Neuron (in vitro differentiated cells): ENCODE measurements around the gene PHYH.
"Not testable (repeated sequence)": the region's sequence is repeated elsewhere in the genome, so short reads cannot be mapped to it uniquely, and the experiment has no call there.

ENCODE experiments used
- H2AFZ ChIP-seq: one replicate; pipeline ENCODE4 v1.6.1; 2013; ENCODE audit warnings: low read depth, mild to moderate bottlenecking, inconsistent platforms, low read length, moderate library complexity
- H3K27me3 ChIP-seq: one replicate; pipeline ENCODE4 v1.6.1; 2013; ENCODE audit warnings: low read length; ENCODE audit not compliant: insufficient read depth
- H3K36me3 ChIP-seq: one replicate; pipeline ENCODE4 v1.6.1; 2013; ENCODE audit warnings: low read length; ENCODE audit not compliant: insufficient read depth
- H3K4me1 ChIP-seq: one replicate; pipeline ENCODE4 v1.6.1; 2013; ENCODE audit warnings: low read length; ENCODE audit not compliant: insufficient read depth
- H3K4me3 ChIP-seq: 2 replicates; pipeline ENCODE4 v1.5.1; 2013; ENCODE audit warnings: mild to moderate bottlenecking, low read length, moderate library complexity
- H3K9me3 ChIP-seq: one replicate; pipeline ENCODE4 v1.6.1; 2013; ENCODE audit warnings: low read length

PHYH gene

DNA sequence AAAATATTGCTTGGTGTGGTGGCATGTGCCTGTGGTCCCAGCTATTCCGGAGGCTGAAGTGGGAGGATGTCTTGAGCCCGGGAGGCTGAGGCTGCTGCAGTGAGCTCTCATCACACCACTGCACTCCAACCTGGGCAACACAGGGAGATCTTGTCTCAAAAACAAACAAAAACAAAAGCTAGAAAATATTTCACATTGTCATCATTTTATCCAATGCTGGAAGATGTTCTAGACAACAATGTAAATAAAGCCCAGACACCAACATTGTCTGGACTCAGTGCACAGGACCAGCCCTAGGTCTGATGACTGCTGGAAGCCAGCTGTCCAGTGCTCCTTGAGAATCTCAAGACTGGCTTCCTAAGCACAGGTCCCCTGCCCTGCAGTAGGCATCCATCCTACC, 34.7 kb upstream of the PHYH start:
- no peak overlapping the region for H2AFZ ChIP-seq
- H3K36me3 ChIP-seq = peaks cover 81% of the 10 kb centered on the region
- no peaks in the 10 kb centered on the region for H3K4me1 ChIP-seq
- H3K9me3 ChIP-seq = peaks cover 8% of the 10 kb centered on the region
- H3K4me3 ChIP-seq = no peak overlapping the region
- H3K27me3 ChIP-seq = no peaks in the 10 kb centered on the region

- H3K4me1 ChIP-seq = no peaks in the 10 kb centered on the region
- H3K27me3 ChIP-seq = no peaks in the 10 kb centered on the region
- peaks cover 8% of the 10 kb centered on the region for H3K9me3 ChIP-seq
- H2AFZ ChIP-seq = no peak overlapping the region
- no peak overlapping the region for H3K4me3 ChIP-seq
- peaks cover 86% of the 10 kb centered on the region for H3K36me3 ChIP-seq
These were observed 31.8 kb upstream of the PHYH start for GRCh38 chr10:13331646-13332045.

- H3K36me3 ChIP-seq = peaks cover 86% of the 10 kb centered on the region
- not testable (repeated sequence) for H3K4me3 ChIP-seq, H2AFZ ChIP-seq, H3K4me1 ChIP-seq, H3K27me3 ChIP-seq, H3K9me3 ChIP-seq
These were observed 31.1 kb upstream of the PHYH start for GRCh38 chr10:13330980-13331379.

- Histone ChIP-seq H3K36me3 (peaks cover 86% of the 10 kb centered on the region), H3K27me3 (no peaks in the 10 kb centered on the region)
These were observed 29.7 kb upstream of the PHYH start for GRCh38 chr10:13329565-13329964.

DNA sequence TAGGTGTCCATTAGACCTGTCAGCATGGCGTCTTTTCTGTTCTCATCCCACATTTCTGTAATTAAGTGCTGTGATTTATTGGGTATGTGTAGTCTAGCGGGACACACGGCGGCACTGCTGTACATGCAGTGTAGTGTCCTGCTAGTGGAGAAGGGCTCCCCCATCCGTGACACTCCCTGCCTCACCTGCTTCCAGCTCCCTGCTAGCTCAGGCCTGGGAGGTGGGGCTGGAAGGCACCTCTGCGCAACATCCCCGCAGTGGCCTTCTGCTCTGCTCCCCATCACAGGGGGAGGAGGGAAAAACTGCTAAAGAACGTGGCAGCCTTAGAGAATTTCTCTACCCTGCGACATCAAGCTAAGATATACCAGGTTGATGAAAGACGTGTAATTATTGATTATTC, 28.7 kb upstream of the PHYH start:
- Histone ChIP-seq H3K9me3 (peaks cover 8% of the 10 kb centered on the region), H3K27me3 (no peaks in the 10 kb centered on the region), H3K36me3 (peaks cover 91% of the 10 kb centered on the region), H3K4me1 (no peaks in the 10 kb centered on the region), H2AFZ (no peak overlapping the region), H3K4me3 (no peak overlapping the region)

More at GRCh38 chr10:13329565-13329964, 29.7 kb upstream of the PHYH start:
- Histone ChIP-seq H2AFZ (no peak overlapping the region), H3K4me1 (no peaks in the 10 kb centered on the region), H3K4me3 (no peak overlapping the region), H3K9me3 (peaks cover 8% of the 10 kb centered on the region)

DNA sequence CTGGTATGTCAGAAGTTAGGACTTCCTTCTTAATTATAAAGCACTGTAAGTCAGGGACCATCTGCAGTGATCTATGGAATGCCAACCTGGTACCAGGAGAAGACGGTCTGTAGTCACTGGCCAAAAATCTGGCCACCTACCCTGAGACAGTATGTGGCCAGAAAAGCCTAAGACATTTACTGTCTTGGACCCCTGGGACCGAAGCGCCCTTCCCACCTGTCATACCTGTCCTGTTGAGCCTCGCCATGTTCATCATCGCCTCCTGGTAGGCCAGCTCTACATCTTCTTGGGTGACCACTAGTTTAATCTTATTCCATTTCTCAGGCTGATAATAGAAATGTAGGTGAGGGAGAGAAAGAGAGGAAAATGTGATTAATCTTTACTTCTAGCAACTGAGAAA, 28.3 kb upstream of the PHYH start:
- H3K4me3 ChIP-seq = no peak overlapping the region
- peaks cover 90% of the 10 kb centered on the region for H3K36me3 ChIP-seq
- no peak overlapping the region for H2AFZ ChIP-seq
- H3K27me3 ChIP-seq = no peaks in the 10 kb centered on the region
- H3K9me3 ChIP-seq = peaks cover 8% of the 10 kb centered on the region
- H3K4me1 ChIP-seq = no peaks in the 10 kb centered on the region

- Histone ChIP-seq H2AFZ (no peak overlapping the region), H3K27me3 (no peaks in the 10 kb centered on the region), H3K9me3 (peaks cover 8% of the 10 kb centered on the region), H3K36me3 (peaks cover 92% of the 10 kb centered on the region), H3K4me1 (no peaks in the 10 kb centered on the region), H3K4me3 (no peak overlapping the region)
These were observed 27.7 kb upstream of the PHYH start for GRCh38 chr10:13327534-13327933.

DNA sequence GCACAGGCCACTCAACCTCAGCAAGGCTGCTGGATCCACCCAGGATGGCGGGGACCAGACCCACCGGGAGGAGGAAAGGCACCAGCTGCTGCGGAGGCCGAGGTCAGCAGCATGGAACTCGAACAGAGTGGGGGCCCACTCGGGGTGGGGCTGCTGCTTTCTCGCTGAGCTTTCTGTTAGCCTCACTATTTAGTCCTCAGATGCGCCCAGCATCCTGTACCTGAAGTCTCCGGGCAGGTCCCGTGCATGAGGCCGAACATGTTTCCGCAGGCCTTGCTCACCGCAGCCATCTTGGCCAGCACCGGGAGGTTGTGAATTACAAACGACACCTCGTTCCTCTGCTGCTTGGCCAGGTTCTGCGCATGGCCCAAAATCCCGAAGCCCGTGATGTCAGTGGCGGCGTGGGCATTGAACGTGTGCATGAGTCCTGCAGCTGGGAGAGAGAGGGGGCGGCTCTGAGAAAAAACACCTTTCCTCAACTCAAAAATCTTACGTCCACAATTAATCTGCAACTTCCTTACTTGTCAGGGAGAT, 22.8 kb upstream of the PHYH start:
- Histone ChIP-seq H3K4me1 (no peaks in the 10 kb centered on the region), H3K9me3 (no peaks in the 10 kb centered on the region), H3K4me3 (no peak overlapping the region), H2AFZ (no peak overlapping the region), H3K36me3 (peaks cover 81% of the 10 kb centered on the region), H3K27me3 (no peaks in the 10 kb centered on the region)

- no peaks in the 10 kb centered on the region for H3K9me3 ChIP-seq
- no peak overlapping the region for H3K4me3 ChIP-seq
- no peaks in the 10 kb centered on the region for H3K4me1 ChIP-seq
- H3K36me3 ChIP-seq = peaks cover 70% of the 10 kb centered on the region
- H2AFZ ChIP-seq = no peak overlapping the region
- H3K27me3 ChIP-seq = no peaks in the 10 kb centered on the region
These were observed 21.7 kb upstream of the PHYH start for GRCh38 chr10:13321576-13321975.

- no peaks in the 10 kb centered on the region for H3K9me3 ChIP-seq
- peaks cover 46% of the 10 kb centered on the region for H3K36me3 ChIP-seq
- no peaks in the 10 kb centered on the region for H3K27me3 ChIP-seq
- H2AFZ ChIP-seq = no peak overlapping the region
- no peak overlapping the region for H3K4me3 ChIP-seq
- H3K4me1 ChIP-seq = no peaks in the 10 kb centered on the region
These were observed 19.3 kb upstream of the PHYH start for GRCh38 chr10:13319166-13319565.

DNA sequence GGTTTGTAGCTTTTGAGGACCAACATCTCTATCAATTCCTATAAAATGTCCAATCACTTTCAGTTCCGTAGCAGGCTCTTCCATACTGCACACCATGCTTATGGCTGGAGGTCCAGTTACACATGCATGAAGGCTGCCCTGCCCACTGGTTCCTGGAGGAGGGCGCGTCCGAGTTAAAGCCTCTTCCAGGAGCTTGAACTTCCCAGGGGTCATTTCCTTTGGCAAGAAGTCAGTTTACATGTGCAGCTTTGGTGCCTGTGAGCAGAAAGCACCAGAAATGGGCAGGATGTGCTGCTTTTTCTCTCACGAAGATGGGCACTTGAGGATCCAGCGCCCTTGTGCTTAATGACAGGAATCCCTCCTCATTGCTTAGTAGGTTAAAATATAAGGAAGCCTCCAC, 17.6 kb upstream of the PHYH start:
- Histone ChIP-seq H3K27me3 (no peaks in the 10 kb centered on the region), H3K4me3 (no peak overlapping the region), H3K4me1 (no peaks in the 10 kb centered on the region), H2AFZ (no peak overlapping the region), H3K36me3 (peaks cover 31% of the 10 kb centered on the region), H3K9me3 (no peaks in the 10 kb centered on the region)

- Histone ChIP-seq H3K36me3 (peaks cover 25% of the 10 kb centered on the region), H3K27me3 (no peaks in the 10 kb centered on the region), H3K9me3 (no peaks in the 10 kb centered on the region), H2AFZ (no peak overlapping the region), H3K4me1 (no peaks in the 10 kb centered on the region), H3K4me3 (no peak overlapping the region)
These were observed 16.9 kb upstream of the PHYH start for GRCh38 chr10:13316635-13317311.

GRCh38 chr10:13315361-13315760, 15.5 kb upstream of the PHYH start:
- H3K27me3 ChIP-seq = no peaks in the 10 kb centered on the region
- no peaks in the 10 kb centered on the region for H3K4me1 ChIP-seq
- H3K9me3 ChIP-seq = no peaks in the 10 kb centered on the region
- H2AFZ ChIP-seq = no peak overlapping the region
- H3K4me3 ChIP-seq = no peak overlapping the region
- H3K36me3 ChIP-seq = peaks cover 13% of the 10 kb centered on the region

DNA sequence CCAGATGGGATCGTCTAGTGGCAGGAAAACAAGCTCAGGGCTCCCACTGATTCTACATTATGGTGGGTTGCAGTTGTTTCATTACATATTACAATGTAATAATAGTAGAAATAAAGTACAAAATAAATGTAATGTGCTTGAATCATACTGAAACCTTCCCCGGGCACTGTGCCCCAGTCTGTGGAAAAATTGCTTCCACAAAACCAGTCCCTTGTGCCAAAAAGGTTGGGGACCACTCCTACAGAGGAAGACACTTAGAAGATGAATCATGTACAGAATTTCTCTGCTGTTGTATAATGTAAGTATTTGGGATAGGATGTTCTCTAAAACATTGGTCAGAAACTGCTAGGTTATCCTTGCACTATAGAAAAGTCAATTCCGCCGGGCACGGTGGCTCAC, 11.3 kb upstream of the PHYH start:
- no peaks in the 10 kb centered on the region for H3K4me1 ChIP-seq
- H3K4me3 ChIP-seq = no peak overlapping the region
- H3K9me3 ChIP-seq = no peaks in the 10 kb centered on the region
- no peak overlapping the region for H2AFZ ChIP-seq
- H3K36me3 ChIP-seq = no peaks in the 10 kb centered on the region
- no peaks in the 10 kb centered on the region for H3K27me3 ChIP-seq
